Stimulated activated CD4-positive, alpha-beta T cell treated with anti-CD3 and anti-CD28 coated beads, TNF-alpha, amount 100 ng/mL, for 4 hours (primary cell): ENCODE data around the gene PCDHGA7.
"Not testable (repeated sequence)": the region's sequence is repeated elsewhere in the genome, so short reads cannot be mapped to it uniquely, and the experiment has no call there.

ENCODE experiments used
- DNase-seq, 3 experiments: peaks; one replicate each; pipeline ENCODE4 v3.0.0-alpha.2; 2020; ENCODE audit warnings: low read depth in 3 of 3

Gene PCDHGA7

DNA sequence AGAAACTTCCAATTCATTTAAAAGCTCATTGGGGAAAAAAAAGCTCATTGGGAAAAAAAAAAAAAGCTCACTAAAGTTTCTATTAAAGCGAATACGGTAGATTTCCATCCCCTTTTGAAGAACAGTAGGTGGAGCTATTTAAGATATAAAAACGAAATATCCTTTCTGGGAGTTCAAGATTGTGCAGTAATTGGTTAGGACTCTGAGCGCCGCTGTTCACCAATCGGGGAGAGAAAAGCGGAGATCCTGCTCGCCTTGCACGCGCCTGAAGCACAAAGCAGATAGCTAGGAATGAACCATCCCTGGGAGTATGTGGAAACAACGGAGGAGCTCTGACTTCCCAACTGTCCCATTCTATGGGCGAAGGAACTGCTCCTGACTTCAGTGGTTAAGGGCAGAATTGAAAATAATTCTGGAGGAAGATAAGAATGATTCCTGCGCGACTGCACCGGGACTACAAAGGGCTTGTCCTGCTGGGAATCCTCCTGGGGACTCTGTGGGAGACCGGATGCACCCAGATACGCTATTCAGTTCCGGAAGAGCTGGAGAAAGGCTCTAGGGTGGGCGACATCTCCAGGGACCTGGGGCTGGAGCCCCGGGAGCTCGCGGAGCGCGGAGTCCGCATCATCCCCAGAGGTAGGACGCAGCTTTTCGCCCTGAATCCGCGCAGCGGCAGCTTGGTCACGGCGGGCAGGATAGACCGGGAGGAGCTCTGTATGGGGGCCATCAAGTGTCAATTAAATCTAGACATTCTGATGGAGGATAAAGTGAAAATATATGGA is 48.0 kb downstream of the PCDHGA7 start, which contains the start of gene PCDHGA12:
Gene PCDHGA12 (plus strand): TSS at position 176 of the 782 bp plus-strand sequence. CDS start 253 bp downstream, at position 429.
- DNase-seq, result no peak

DNA sequence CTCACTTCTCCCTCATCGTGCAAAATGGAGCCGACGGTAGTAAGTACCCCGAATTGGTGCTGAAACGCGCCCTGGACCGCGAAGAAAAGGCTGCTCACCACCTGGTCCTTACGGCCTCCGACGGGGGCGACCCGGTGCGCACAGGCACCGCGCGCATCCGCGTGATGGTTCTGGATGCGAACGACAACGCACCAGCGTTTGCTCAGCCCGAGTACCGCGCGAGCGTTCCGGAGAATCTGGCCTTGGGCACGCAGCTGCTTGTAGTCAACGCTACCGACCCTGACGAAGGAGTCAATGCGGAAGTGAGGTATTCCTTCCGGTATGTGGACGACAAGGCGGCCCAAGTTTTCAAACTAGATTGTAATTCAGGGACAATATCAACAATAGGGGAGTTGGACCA is 48.7 kb downstream of the PCDHGA7 start:
- DNase-seq, result no peak

DNA sequence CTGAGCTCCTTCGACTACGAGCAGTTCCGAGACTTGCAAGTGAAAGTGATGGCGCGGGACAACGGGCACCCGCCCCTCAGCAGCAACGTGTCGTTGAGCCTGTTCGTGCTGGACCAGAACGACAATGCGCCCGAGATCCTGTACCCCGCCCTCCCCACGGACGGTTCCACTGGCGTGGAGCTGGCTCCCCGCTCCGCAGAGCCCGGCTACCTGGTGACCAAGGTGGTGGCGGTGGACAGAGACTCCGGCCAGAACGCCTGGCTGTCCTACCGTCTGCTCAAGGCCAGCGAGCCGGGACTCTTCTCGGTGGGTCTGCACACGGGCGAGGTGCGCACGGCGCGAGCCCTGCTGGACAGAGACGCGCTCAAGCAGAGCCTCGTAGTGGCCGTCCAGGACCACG is 49.8 kb downstream of the PCDHGA7 start:
- not testable (repeated sequence) for DNase-seq

DNA sequence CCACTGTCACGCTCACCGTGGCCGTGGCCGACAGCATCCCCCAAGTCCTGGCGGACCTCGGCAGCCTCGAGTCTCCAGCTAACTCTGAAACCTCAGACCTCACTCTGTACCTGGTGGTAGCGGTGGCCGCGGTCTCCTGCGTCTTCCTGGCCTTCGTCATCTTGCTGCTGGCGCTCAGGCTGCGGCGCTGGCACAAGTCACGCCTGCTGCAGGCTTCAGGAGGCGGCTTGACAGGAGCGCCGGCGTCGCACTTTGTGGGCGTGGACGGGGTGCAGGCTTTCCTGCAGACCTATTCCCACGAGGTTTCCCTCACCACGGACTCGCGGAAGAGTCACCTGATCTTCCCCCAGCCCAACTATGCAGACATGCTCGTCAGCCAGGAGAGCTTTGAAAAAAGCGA is 50.2 kb downstream of the PCDHGA7 start:
- not testable (repeated sequence) for DNase-seq

DNA sequence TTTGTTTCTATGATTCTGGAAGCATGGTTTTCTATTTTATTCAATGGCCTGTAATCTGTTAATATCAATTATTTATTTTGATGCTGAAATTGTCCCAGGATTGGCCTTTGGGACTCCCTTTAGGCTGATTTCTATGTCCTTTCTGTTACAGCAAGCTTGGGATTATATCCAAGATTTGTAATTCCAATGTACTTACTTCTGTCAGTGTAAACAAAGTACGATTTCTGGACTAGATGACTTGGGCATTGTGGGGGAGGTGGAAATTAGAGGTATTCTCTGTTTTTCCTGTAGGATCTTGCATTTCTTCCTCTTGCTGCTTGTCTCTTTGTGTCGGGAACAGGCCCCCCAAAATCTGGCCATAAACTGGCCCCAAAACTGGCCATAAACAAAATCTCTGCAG is 51.5 kb downstream of the PCDHGA7 start:
- no peak for DNase-seq
